HG03103 (cell line): ENCODE results near the gene KLHL24.
A peak's percentile ranks its signal among the peaks of the same experiment; 100 is the strongest.
"Not testable (repeated sequence)": the region's sequence is repeated elsewhere in the genome, so short reads cannot be mapped to it uniquely, and the experiment has no call there.

ENCODE experiments used
- ATAC-seq: cut with Tn5 transposase; IDR thresholded peaks from one replicate; pipeline ENCODE4 v1.9.1; 2021; ENCODE audit warnings: low read depth; ENCODE audit not compliant: unreplicated experiment

Gene KLHL24

GRCh38 chr3:183635431-183636220 lies at the start of gene KLHL24:
KLHL24 (plus strand) TSS chr3:183635623; CDS start chr3:183650357, 14,734 bp downstream.
- peak; percentile 72 for ATAC-seq

GRCh38 chr3:183586477-183586876 lies 48.9 kb upstream of the KLHL24 start:
- no peak for ATAC-seq

GRCh38 chr3:183587336-183587735 lies 48.1 kb upstream of the KLHL24 start:
- ATAC-seq: no peak

GRCh38 chr3:183590442-183590841 lies 45.0 kb upstream of the KLHL24 start:
- no peak for ATAC-seq

- peak; percentile 88 for ATAC-seq
Observed at GRCh38 chr3:183591881-183592521, 43.4 kb upstream of the KLHL24 start.

- no peak for ATAC-seq
Observed at GRCh38 chr3:183592821-183593220, 42.6 kb upstream of the KLHL24 start.

GRCh38 chr3:183594636-183595035 lies 40.8 kb upstream of the KLHL24 start:
- ATAC-seq: no peak

- no peak for ATAC-seq
Observed at GRCh38 chr3:183597959-183598358, 37.5 kb upstream of the KLHL24 start.

- ATAC-seq: not testable (repeated sequence)
Observed at GRCh38 chr3:183611326-183611725, 24.1 kb upstream of the KLHL24 start.

- no peak for ATAC-seq
Observed at GRCh38 chr3:183613366-183614285, 21.8 kb upstream of the KLHL24 start.

GRCh38 chr3:183618542-183618941 lies 16.9 kb upstream of the KLHL24 start:
- ATAC-seq: no peak

GRCh38 chr3:183619010-183619409 lies 16.4 kb upstream of the KLHL24 start:
- ATAC-seq: no peak

- ATAC-seq: no peak
Observed at GRCh38 chr3:183619624-183620251, 15.7 kb upstream of the KLHL24 start.

GRCh38 chr3:183620252-183620628 lies 15.2 kb upstream of the KLHL24 start:
- ATAC-seq: no peak

- ATAC-seq: not testable (repeated sequence)
Observed at GRCh38 chr3:183622473-183622872, 12.9 kb upstream of the KLHL24 start.

- ATAC-seq: no peak
Observed at GRCh38 chr3:183626877-183627594, 8.4 kb upstream of the KLHL24 start.

- no peak for ATAC-seq
Observed at GRCh38 chr3:183629546-183630301, 5.7 kb upstream of the KLHL24 start.

- no peak for ATAC-seq
Observed at GRCh38 chr3:183631715-183632114, 3.7 kb upstream of the KLHL24 start.

- ATAC-seq: not testable (repeated sequence)
Observed at GRCh38 chr3:183632725-183633124, 2.7 kb upstream of the KLHL24 start.
